Glomerular endothelial cell (primary cell): ENCODE results near the gene MTHFD1L. TPM values are rescaled to one million over a fixed set of nuclear protein-coding genes. Genes with fewer than 3 reads are reported as not detected.
A peak's percentile ranks its signal among the peaks of the same experiment; 100 is the strongest.

ENCODE experiments used
- DNase-seq: peaks from one replicate; pipeline ENCODE4 v3.0.0-alpha.2; 2011; ENCODE audit warnings: low read depth, low spot score; ENCODE audit errors: extremely low read depth
- total RNA-seq: library from RNA; depleted of rRNA; stranded (reverse); fragments of >200 nt; gene quantifications from 2 replicates; pipeline ENCODE4 v1.2.3, GENCODE V29; 2015

The MTHFD1L gene
- total RNA-seq, 1 donor from 2014 or later: 40.5 TPM

- peak; percentile 48 for DNase-seq
These were observed 276.2 kb downstream of the MTHFD1L start for GRCh38 chr6:151141685-151142084.

- DNase-seq: no peak
These were observed 277.2 kb downstream of the MTHFD1L start for GRCh38 chr6:151142676-151143075.

GRCh38 chr6:151143337-151143736 lies 277.8 kb downstream of the MTHFD1L start:
- no peak for DNase-seq

DNA sequence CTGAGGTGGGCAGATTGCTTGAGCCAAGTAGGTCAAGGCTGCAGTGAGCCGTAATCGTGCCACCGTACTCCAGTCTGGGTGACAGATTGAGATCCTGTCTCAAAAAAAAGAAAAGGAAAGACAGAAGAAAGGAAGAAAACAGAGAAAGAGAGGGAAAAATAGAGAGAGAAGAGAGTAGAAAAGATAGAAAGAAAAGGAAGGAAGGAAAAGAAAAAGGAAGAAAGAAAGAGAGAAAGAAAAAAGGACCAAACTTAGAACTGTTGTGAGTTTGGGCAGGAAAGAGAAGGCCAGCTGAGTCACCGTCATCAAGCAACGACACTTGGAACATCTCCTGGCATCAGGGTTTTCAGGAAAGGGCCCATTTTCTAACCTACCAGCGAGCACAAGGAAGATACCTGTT lies 278.3 kb downstream of the MTHFD1L start:
- DNase-seq: no peak

DNA sequence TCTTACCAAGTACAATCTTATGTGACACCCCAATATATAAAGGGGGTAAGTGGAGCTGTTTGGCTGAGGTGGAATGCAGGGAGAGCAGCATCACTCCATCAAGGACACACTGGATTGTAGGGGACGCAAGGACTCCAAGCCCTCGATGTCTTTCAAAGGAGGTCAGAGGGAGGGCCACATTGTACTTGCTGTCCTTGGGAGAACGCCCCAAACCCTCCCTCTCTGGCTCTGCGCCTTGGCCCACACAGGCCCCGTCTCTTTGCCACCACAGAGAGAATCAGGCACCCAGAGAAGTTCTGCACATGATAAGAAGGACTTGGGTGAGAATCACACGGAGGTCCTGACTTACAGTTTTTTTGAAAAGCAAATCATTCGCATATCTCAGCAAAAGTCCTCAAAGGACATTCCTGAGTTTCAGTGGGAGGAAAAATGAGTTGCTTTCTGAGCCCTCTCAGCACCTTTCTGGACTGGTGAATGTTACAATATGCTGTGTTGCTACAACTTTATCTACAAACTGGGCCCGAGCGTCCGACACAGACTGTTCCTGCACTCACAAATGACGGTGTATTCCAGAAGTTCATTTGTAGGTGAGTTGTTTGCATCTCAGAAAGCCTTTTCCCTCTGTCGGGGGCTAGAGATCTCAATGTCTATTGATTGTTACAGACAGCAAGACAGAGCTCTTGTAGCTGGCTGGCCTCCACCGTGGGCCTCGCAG lies 281.8 kb downstream of the MTHFD1L start:
- no peak for DNase-seq

- no peak for DNase-seq
These were observed 282.6 kb downstream of the MTHFD1L start for GRCh38 chr6:151148111-151148510.

GRCh38 chr6:151149793-151150192 lies 284.3 kb downstream of the MTHFD1L start:
- no peak for DNase-seq
